Endometrial microvascular endothelial cells (primary cell): ENCODE results near the gene NDE1. TPM values are rescaled to one million over a fixed set of nuclear protein-coding genes. Genes with fewer than 3 reads are reported as not detected.
"Not testable (repeated sequence)": the region's sequence is repeated elsewhere in the genome, so short reads cannot be mapped to it uniquely, and the experiment has no call there.

ENCODE experiments used
- in situ Hi-C: cut with HindIII; loops from 2 replicates; pipeline ENCODE4 v1.10.0; 2017; ENCODE audit warnings: low sequenced_read_pairs, low pct_unique_long_range_greater_than_20kb; ENCODE audit errors: inconsistent ontology term
- total RNA-seq: library from RNA; depleted of rRNA; stranded (reverse); fragments of >200 nt; gene quantifications from one replicate; pipeline ENCODE4 v1.2.3, GENCODE V29; 2015; ENCODE audit errors: inconsistent ontology term

The NDE1 gene
- total RNA-seq, 1 donor from 2014 or later = 57.4 TPM

DNA sequence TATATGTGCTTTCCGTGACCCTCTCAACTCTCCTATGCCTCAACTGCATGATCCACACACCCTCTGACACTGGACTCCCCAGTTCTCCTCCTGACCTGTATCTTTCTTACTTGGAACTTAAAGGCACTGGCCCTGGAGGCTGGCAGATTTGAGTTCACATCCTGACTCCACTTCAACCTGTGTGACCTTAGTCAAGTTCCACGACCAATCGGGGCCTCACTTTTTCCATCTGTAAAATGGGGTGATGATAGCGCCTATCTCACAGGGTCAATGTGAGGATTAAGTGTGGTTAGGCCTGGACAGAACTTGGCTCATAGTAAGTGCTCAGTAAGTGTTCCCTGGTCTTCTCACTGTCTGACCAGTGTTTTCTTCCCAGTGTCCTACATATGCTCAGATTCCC is 32.1 kb upstream of the NDE1 start:
- in situ Hi-C loops = no loop called here

DNA sequence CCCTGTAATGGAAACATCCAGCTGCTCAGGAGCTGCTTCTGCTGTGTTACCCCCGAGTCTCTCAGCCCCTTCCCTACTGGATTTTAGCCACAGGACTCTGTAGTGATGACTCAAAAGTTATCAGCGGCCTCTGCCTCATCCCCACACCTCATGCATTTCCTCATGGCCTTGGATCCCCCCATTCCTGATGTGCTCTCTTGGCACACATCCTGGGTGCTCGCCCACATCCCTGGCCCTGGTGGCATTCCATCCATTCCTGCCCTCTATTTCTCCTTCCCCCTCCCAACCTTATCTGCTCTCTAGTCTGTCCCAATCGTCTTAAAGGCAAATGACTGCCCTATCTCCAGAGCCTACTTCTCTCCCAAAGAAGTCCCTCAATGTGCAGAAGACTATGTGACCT is 31.7 kb upstream of the NDE1 start:
- in situ Hi-C loops = no loop called here

DNA sequence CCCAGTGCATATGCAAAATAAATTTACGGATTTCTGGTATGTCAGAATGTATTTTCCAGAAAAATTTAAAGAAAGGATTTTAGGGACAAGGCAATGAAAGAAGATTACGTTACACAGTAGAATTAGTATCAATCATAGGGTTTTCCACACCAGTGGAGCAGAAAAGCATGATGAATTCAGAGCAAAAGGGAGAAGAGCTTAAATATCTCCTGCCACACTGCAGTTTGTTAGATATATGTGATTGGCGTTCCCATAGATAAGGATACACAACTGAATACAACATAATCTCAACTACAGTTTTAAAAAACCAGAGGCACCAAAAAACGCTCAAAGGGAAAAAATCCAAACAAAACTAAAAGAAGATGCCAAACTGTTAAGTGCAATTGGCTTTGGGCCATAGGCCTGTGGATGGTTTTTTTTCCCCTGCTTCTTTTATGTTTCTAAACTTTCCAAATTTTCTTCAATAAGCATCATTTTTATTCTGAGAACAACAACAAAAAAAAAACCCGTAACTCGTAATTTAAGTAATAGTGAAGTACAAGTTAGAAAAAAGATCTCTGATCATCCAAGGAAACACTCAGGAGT is 29.3 kb upstream of the NDE1 start:
- in situ Hi-C loops = no loop called here

DNA sequence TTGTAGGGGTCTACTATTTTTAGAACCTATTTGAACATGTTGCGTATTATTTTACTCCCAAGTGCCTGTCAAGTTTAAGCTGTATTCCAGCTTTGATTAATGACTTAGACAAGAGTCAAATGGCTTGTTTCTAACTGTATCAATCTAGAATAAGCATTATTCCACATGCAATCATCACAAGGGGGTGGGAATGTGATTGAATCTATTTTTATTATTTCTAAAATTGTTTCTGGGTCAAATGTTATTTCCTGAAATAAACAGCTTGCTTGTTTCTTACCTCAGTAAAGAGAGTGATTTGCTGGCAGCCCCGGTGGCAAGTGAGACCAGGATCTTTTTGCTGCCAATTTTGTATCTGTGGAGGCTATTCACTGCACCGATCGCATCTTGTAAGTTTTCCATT is 28.6 kb upstream of the NDE1 start:
- in situ Hi-C loops = no loop called here

DNA sequence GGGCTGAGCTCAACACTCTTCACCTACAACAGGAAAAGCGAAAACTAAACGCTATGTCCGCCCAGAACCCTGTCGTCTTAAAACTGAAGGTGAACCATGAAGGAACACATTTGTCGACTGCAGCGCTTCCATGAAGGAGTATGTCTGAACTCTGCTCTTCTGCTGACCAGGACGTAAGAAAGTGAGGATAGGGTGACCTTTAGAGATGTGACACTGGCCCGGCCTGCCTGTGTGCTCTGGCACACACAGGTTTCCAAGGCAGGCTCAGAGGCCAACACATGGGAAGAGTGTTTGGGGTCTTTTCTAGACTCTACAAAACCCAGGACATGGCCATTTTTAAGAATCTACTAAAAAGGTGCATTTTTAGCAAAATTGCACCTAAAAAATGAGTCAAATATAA is 28.2 kb upstream of the NDE1 start:
- in situ Hi-C loops = no loop called here

DNA sequence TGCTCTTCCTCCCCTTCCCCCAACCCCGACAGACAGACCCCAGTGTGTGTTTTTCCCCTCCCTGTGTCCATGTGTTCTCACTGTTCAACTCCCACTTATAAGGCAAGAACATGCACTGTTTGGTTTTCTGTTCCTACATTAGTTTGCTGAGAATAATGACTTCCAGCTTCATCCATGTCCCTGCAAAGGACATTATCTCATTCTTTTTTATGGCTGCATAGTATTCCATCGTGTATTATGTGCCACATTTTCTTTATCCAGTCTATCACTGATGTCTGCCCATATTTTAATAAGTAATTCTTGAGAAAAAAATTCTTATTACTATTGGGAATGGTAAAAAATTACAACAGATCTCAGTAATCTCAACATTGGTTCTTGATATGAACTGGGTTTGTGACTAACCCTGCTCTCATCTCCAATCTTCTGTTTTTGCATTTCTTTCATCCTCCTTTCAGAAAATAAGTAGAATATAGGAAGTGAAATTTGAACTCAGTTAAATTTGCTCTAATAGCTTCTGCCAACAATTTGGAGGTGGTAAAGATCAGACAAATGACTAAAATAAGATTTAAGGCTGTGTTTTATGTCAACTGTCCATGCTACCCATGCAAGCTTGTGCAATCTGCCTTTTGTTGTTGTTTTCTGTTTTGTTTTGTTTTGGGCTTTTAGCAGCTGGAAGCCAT is 18.2 kb upstream of the NDE1 start:
- in situ Hi-C loops = no loop called here

DNA sequence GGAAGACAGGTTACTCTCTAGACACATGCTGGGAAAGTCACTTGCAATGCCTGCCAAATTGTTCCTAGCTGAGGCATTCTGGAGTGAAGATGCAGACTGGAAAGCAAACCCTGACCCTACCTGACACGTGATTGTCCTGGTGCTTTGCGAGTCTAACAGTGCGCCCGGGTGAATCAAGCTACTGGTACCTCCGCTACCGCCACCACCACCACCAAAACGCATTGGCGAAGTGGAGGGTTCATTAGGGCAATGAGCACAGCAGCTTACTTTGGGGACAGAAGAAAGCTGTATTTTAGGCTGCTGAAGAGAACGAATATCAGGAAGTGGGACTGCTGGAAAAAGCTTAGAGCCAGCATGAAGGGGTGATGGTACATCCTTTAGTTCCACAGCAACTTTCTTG is 14.1 kb upstream of the NDE1 start:
- in situ Hi-C loops = no loop called here

DNA sequence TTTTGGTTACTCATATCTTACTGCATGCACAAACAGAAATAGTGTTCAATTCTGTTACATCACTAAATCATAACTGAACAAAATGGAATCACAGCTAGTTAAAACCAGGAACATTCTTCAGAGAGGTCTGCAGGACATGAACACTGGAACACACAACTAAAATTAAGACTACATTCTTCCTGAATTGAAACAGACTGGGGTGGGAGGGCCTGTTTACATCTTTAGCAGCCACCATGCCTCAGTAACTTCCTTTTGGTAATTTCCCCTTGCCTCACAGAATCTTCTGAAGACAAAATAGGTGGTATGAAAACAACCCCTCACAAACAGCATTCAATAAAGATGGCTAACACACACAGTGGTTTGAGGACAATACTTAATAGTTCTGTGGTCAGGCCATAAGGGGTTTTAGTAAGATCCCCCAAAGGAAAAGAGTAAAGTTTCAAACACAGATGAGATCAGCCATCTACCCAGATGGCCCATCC is 13.6 kb upstream of the NDE1 start:
- in situ Hi-C loops = no loop called here

DNA sequence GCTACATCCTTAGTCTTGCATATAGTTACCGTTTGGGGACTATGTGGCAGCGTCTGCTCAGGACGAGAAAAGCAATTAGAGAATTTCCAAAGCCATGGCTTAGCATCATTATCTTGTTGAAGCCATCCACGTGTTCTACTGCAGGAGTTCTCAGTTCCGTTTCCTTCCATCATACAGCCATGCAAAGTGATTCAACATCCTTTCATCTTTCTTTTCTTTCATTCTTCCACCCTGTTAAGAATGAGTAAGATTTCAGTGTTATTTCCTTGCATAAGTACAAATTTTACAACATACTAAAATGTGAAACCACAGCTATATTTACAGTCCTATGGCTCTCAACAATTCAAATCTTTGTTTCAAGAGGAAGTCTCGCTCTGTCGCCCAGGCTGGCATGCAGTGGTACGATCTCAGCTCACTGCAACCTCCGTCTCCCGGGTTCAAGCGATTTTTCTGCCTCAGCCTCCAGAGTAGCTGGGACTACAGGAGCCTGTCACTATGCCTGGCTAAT is 10.9 kb upstream of the NDE1 start:
- in situ Hi-C loops = no loop called here

DNA sequence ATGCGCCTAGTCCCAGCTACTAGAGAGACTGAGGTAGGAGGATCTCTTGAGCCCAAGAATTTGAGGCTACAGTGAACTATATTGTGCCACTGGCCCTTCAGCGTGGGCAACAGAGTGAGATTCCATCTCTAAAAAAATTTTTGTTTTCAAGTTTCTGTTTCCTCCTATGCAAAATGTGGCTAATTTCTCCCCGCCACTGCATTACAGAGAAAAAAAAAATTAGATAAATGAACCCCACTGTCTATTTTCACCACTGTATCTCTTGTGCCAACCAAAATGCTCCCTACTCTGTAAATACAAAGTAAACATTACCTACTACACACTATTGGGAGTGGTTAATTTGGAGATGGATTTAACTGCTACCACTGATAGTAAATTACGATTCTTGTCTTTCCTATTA is 9.1 kb upstream of the NDE1 start:
- in situ Hi-C loops = no loop called here

DNA sequence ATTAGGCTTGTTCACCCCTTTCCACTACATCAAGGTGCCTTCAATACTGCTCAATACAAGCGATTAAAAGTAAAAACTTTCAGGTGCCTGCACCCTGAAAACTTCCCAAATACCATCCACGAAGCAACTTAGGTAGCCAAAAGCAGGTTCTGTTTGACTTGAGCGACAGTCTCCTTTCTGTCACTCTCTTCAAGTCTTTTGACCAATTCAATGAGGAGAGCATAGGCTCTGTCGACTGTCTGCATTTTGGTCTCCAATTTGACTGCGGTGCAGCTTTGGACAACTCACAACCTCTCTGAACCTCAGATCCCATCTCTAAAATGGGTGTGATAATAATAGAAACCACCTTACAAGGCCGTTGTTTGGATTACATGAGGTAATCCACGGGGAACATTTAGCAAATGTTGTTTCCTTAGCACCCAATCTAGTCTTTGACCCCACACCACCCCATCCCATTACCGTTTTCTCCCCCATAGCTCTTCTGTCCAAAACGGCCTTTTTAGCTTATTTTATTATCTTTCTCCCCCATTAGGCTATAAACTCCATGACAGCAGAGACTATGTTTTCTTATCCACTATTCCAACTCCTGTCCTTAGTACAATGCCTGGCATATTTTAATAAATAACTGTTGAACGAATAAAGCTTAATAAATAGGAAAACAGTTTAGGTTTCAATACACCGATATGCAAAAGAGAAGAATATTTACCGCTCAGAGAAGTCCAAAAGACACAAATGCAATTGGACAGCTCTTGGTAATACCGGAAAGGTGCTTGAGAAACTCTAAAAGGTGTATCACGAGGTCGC is 8.1 kb upstream of the NDE1 start:
- in situ Hi-C loops = no loop called here

DNA sequence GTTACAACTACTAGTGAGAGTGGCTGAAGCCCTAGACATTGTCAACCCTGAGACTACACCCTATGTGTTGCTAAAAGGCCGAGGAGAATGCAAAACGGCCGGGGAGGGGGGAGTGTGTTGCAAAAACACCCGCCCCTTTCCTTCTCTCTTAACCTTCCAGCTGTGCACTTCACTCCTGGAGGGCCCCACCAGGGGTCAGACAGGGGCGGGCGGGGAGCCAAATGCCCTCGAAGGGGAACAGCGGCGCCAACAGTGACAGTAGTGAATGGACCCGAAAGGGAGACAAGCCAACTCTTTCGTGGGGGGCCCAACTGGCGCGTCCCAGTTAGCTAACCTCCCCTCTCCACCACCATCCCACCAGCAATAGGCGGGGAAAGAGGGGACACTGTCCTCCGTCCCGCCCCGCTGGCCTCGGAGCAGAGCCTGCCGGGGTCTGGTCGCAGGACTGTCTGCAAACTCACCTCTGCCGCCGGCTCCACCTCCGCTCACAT is 7.4 kb upstream of the NDE1 start:
- in situ Hi-C loops = no loop called here

DNA sequence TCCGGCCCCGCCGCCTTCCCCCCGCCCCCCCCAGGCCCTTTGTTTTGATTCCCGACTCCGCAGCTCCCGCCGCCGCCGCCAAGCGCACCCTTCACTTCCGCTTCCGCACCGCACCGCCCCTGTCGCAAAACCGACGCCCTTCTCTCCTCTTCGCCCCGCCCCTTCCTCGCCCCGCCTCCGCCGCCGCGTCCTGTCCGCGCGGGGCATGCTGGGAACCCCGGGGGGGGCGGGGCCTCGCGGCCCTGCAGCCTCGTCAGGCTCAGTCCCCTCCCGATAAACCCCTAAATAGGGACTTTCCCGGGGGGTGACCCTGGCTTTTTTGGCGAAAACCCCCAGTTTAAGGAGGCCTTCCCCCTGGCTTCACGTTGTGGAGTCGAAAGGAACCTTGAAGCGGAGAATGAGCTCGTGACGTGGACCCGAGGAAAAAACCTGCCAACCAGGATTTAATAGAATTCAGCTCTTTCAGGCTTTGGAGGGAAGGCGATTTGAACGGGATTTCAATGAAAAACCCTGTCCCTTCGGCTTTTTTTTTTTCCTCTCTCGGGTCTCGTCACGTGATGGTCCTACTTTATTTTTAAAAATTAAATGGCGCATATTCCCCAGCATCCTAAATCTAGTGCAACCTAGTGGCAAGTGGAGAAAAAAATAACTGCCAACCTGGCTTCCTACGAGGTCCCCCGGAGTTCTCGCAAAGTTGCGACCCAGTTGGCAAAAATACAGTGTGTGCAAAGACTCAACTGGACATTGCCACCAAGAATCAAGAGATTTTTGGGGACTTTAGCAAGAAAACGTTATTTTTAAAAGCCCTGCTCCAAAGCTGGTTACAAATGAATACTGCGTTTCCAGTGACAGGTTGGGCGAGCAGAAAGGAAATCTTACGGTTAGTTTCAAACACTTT is 6.7 kb upstream of the NDE1 start, which contains the start of gene MARF1:
TSS of gene MARF1 (minus strand) at position 107 of the 898 bp plus-strand sequence. CDS start 3,921 bp downstream, outside the sequence.
- in situ Hi-C loops = no loop called here

DNA sequence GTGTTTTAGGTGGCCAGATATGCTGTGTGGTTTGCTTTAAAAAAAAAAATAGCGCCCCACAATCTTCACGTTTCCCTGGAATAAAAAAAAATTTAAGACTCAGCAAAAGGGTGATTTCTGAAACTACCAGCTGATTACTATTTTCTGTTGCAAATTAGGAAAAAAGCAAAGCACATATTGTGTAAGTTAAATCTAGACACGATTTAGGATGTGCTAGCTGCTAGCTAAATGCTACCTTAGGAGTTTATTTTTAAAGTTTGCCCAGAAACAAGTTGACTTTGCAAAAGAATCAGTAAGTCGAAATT is 6.1 kb upstream of the NDE1 start:
- in situ Hi-C loops = no loop called here

DNA sequence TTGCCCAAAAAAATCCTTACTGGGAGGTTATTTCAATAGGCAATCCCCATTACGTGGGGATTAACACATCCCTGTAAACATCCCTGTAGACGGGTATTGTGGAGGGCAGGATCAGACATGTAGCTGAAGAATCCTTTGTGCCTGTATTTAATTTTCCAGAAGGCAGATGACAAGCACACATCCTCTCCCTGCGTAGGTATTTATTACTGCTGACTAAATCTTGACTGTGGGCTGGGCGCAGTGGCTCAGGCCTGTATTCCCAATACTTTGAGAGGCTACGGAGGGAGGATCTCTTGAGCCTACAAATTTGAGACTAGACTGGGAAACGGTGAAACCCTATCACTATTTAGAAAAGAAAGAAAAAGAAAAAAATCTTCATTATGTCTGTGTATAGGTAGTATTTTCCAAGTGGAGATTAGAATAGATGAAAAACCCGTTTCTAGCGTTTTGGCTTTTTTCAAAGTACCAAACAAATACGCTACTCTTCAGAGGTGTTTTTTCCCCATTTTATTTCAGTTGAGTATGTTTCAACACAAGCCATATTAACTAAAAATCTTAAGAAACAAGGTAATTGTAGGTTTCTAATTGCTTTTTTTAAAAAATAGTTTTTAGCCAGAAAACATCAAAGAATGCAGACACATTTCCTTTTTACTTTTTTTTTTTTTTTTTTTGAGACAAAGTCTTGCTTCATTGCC is 5.6 kb upstream of the NDE1 start:
- in situ Hi-C loops = no loop called here

DNA sequence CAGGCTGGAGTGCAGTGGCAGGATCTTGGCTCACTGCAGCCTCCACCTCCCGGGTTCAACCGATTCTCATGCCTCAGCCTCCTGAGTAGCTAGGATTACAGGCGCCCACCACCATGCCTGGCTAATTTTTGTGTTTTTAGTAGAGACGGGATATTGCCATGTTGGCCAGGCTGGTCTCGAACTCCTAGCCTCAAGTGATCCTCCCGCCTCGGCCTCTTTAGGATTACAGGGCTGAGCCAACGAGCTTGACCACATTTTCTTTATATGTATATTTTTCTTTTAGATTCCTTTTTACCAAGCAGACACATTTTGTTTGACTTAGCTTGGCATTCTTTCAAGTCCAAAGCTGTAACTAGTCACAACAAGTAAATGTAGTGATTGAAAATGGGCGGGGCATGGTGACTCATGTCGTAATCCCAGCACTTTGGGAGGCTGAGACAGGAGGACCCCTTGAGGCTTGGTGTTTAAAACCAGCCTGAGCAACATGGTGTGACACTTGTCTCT is 5.0 kb upstream of the NDE1 start:
- in situ Hi-C loops = not testable (repeated sequence)

DNA sequence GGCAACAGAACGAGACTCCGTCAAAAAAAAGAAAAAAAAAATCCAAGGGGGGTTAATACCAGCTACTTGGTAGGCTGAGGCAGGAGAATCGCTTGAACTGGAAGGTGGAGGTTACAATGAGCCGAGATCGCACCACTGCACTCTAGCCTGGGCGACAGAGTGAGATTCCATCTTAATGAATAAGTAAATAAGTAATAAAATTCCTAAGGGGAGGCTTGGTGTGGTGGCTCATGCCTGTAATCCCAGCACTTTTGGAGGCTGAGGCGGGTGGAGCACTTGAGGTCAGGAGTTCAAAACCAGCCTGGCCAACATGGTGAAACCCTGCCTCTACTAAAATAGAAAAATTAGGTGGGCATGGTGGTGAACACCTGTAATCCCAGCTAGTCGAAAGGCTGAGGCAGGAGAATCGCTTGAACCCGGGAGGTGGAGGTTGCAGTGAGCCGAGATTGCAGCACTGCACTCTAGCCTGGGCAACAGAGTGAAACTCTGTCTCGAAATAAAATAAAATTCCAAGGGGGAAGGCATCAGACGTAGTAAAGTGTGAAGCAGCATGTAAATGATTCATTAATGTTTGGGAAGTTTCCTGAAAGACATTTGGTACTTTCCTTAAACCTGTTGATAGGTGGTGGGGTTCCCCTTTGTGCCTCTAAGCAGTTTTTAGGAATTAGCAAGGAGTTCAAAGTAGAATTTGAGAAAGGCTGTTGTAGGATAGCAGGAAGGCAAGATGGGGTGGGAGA is 3.3 kb upstream of the NDE1 start:
- in situ Hi-C loops = not testable (repeated sequence)
